H1 (cell line): ENCODE measurements around the gene EPB42. TPM values are rescaled to one million over a fixed set of nuclear protein-coding genes. Genes with fewer than 3 reads are reported as not detected.
A peak's percentile ranks its signal among the peaks of the same experiment; 100 is the strongest.

ENCODE experiments used
- CTCF ChIA-PET: fragments of 300-600 bp; sonication (Branson Sonifier 250); formaldehyde crosslinking; loops from one replicate; lab custom pipeline; 2021; ENCODE audit not compliant: partially characterized antibody; lab: Charles Lee
- POLR2A ChIA-PET: fragments of 300-600 bp; sonication (Branson Sonifier 250); formaldehyde crosslinking; loops from one replicate; lab custom pipeline; 2021; ENCODE audit warnings: inconsistent platforms; ENCODE audit not compliant: partially characterized antibody; lab: Charles Lee
- DNase-seq, 2 experiments: peaks; one replicate each; pipeline versions ENCODE4 v3.0.0 to v3.0.0-alpha.2; 2010 to 2022; ENCODE audit warnings: low spot score in 2 of 2, low read depth in 1 of 2, mixed read lengths in 1 of 2
- FAIRE-seq: peaks from 2 replicates; lab custom pipeline; 2011; peaks lifted over from hg19 to GRCh38; lab: Jason Lieb, UNC
- H2AFZ ChIP-seq: 2 replicates; pipeline ENCODE4 v1.8.1; 2012; ENCODE audit warnings: low read length, inconsistent platforms
- H2AK5ac ChIP-seq: 2 replicates; pipeline ENCODE4 v1.6.1; 2013; ENCODE audit warnings: low read depth, low read length
- H2BK120ac ChIP-seq: replicated peaks from 2 replicates; pipeline ENCODE3; 2013; ENCODE audit warnings: low read depth, low read length, inconsistent platforms
- H2BK12ac ChIP-seq: 2 replicates; pipeline ENCODE4 v1.6.1; 2013; ENCODE audit warnings: low read depth, low read length
- H2BK15ac ChIP-seq: 2 replicates; pipeline ENCODE4 v1.6.1; 2013; ENCODE audit warnings: low read length
- H2BK20ac ChIP-seq: 2 replicates; pipeline ENCODE4 v1.6.1; 2013; ENCODE audit warnings: low read length
- H2BK5ac ChIP-seq: 2 replicates; pipeline ENCODE4 v1.6.1; 2013; ENCODE audit warnings: low read depth, low read length
- H3K14ac ChIP-seq: 2 replicates; pipeline ENCODE4 v1.6.1; 2013; ENCODE audit warnings: inconsistent platforms; ENCODE audit not compliant: insufficient read length
- H3K18ac ChIP-seq: 2 replicates; pipeline ENCODE4 v1.6.1; 2013; ENCODE audit warnings: low read length; ENCODE audit errors: extremely low read depth
- H3K23ac ChIP-seq: 2 replicates; pipeline ENCODE4 v1.6.1; 2013; ENCODE audit warnings: inconsistent platforms; ENCODE audit not compliant: insufficient read length
- H3K23me2 ChIP-seq: 2 replicates; pipeline ENCODE4 v1.6.1; 2013; ENCODE audit warnings: low read depth, low read length
- H3K27ac ChIP-seq: 2 replicates; pipeline ENCODE4 v1.6.1; 2011; ENCODE audit warnings: low read depth, low read length, inconsistent platforms
- H3K27me3 ChIP-seq, 4 experiments: replicated peaks in 1 of 4; 1 replicate in 1 of 4; 2 replicates in 3 of 4; pipeline versions ENCODE4 v1.6.1 to v1.8.1; 2011 to 2013; ENCODE audit warnings: low read length in 3 of 4, mild to moderate bottlenecking in 3 of 4, inconsistent platforms in 2 of 4, mixed read lengths in 2 of 4, moderate library complexity in 1 of 4; ENCODE audit not compliant: control insufficient read depth in 3 of 4, insufficient read depth in 3 of 4; ENCODE audit errors: extremely low read depth in 1 of 4
- H3K36me3 ChIP-seq, 4 experiments: 2 replicates each; pipeline versions ENCODE4 v1.6.1 to v1.8.1; 2011 to 2013; ENCODE audit warnings: mild to moderate bottlenecking in 4 of 4, low read length in 3 of 4, moderate library complexity in 2 of 4, control low read depth in 1 of 4, inconsistent platforms in 1 of 4; ENCODE audit not compliant: insufficient read depth in 4 of 4, control insufficient read depth in 2 of 4
- H3K4ac ChIP-seq: replicated peaks from 2 replicates; pipeline ENCODE3; 2013; ENCODE audit warnings: low read length, low read depth, mixed read lengths, inconsistent platforms; ENCODE audit not compliant: insufficient read length
- H3K4me1 ChIP-seq, 4 experiments: replicated peaks in 1 of 4; 1 replicate in 1 of 4; 2 replicates in 3 of 4; pipeline versions ENCODE4 v1.6.1 to v1.8.1; 2011 to 2013; ENCODE audit warnings: low read length in 3 of 4, inconsistent platforms in 2 of 4, mixed read lengths in 1 of 4; ENCODE audit not compliant: insufficient read depth in 4 of 4, control insufficient read depth in 3 of 4
- H3K4me2 ChIP-seq, 2 experiments: 2 replicates each; pipeline versions ENCODE4 v1.6.1 to v1.8.1; 2011 to 2013; ENCODE audit warnings: low read depth in 2 of 2, low read length in 2 of 2, control low read depth in 1 of 2, inconsistent platforms in 1 of 2, mild to moderate bottlenecking in 1 of 2; ENCODE audit not compliant: insufficient read depth in 1 of 2
- H3K4me3 ChIP-seq, 4 experiments: fragments of 200-600, 300-600 bp in 1 of 4; sonication (generic), shearing (Covaris generic), sonication (Bioruptor Twin) in 1 of 4; 2 replicates each; pipeline versions ENCODE4 v1.5.1 to v1.8.1; 2011 to 2016; ENCODE audit warnings: low read length in 4 of 4, low read depth in 3 of 4, control low read depth in 2 of 4, inconsistent platforms in 2 of 4, mild to moderate bottlenecking in 2 of 4, mixed read lengths in 1 of 4, moderate library complexity in 1 of 4; ENCODE audit not compliant: insufficient read depth in 2 of 4; ENCODE audit errors: extremely low read depth in 1 of 4
- H3K56ac ChIP-seq: replicated peaks from 2 replicates; pipeline ENCODE3; 2013; ENCODE audit warnings: low read depth, mild to moderate bottlenecking, mixed read lengths, low read length, inconsistent platforms; ENCODE audit not compliant: insufficient read length
- H3K79me1 ChIP-seq: 2 replicates; pipeline ENCODE4 v1.6.1; 2013; ENCODE audit warnings: low read depth, low read length, control low read depth
- H3K79me2 ChIP-seq, 2 experiments: 2 replicates each; pipeline versions ENCODE4 v1.6.1 to v1.8.1; 2012 to 2013; ENCODE audit warnings: low read length in 2 of 2, mild to moderate bottlenecking in 2 of 2, inconsistent platforms in 1 of 2; ENCODE audit not compliant: insufficient read depth in 2 of 2, control insufficient read depth in 1 of 2
- H3K9ac ChIP-seq, 4 experiments: replicated peaks in 1 of 4; 1 replicate in 1 of 4; 2 replicates in 3 of 4; pipeline versions ENCODE4 v1.6.1 to v1.8.1; 2011 to 2013; ENCODE audit warnings: low read depth in 3 of 4, low read length in 3 of 4, control low read depth in 2 of 4, mild to moderate bottlenecking in 2 of 4, moderate library complexity in 2 of 4, inconsistent platforms in 1 of 4; ENCODE audit errors: extremely low read depth in 1 of 4
- H3K9me3 ChIP-seq, 2 experiments: 2 replicates each; pipeline versions ENCODE4 v1.6.1 to v1.8.1; 2012 to 2013; ENCODE audit warnings: mild to moderate bottlenecking in 2 of 2, moderate library complexity in 2 of 2, control low read depth in 1 of 2, inconsistent platforms in 1 of 2, low read depth in 1 of 2, low read length in 1 of 2, mixed read lengths in 1 of 2; ENCODE audit not compliant: insufficient read depth in 2 of 2
- H4K20me1 ChIP-seq, 2 experiments: replicated peaks in 1 of 2; 2 replicates each; pipeline versions ENCODE3 to v1.8.1; 2011 to 2013; ENCODE audit warnings: inconsistent platforms in 2 of 2, low read length in 2 of 2, mild to moderate bottlenecking in 1 of 2; ENCODE audit not compliant: insufficient read depth in 2 of 2, control insufficient read depth in 1 of 2
- H4K5ac ChIP-seq: 2 replicates; pipeline ENCODE4 v1.6.1; 2013; ENCODE audit warnings: low read length, low read depth, mixed read lengths, inconsistent platforms; ENCODE audit not compliant: insufficient read length
- H4K8ac ChIP-seq: 2 replicates; pipeline ENCODE4 v1.8.0; 2013; ENCODE audit warnings: mild to moderate bottlenecking, moderate library complexity, low read length, inconsistent platforms; ENCODE audit not compliant: insufficient read depth; ENCODE audit errors: extremely low read depth
- H4K91ac ChIP-seq: replicated peaks from 2 replicates; pipeline ENCODE3; 2013; ENCODE audit warnings: low read length, mixed read lengths, inconsistent platforms; ENCODE audit not compliant: insufficient read length
- BACH1 ChIP-seq: IDR thresholded peaks from 2 replicates; pipeline ENCODE4 v1.6.1; 2012; ENCODE audit warnings: low read length, improper control_type of control experiment
- POLR2A ChIP-seq, 2 experiments: IDR thresholded peaks; 1 replicate in 1 of 2; 2 replicates in 1 of 2; pipeline ENCODE4 v1.6.1; 2011; ENCODE audit warnings: low read depth in 2 of 2, low read length in 2 of 2, mild to moderate bottlenecking in 2 of 2; ENCODE audit errors: control extremely low read depth in 1 of 2
- WGBS, 2 experiments: shearing (Covaris generic) in 1 of 2; methylation state at CpG; one replicate each; pipeline versions ENCODE4 v1.1.6 to v1.1.7; 2013 to 2015; ENCODE audit warnings: low lambda C conversion rate in 2 of 2, mixed read lengths in 2 of 2, inconsistent platforms in 1 of 2, low coverage in 1 of 2, missing lambda C conversion rate in 1 of 2; ENCODE audit not compliant: insufficient replicate concordance in 2 of 2, insufficient coverage in 1 of 2, insufficient read length in 1 of 2; ENCODE audit errors: extremely low coverage in 1 of 2, missing lambda C conversion rate in 1 of 2; 5-methylcytosine and 5-hydroxymethylcytosine counted together
- polyA plus RNA-seq, 7 experiments: library from polyadenylated mRNA; depleted of rRNA in 3 of 7; stranded (reverse) in 5 of 7; unstranded in 2 of 7; fragments of >200 nt in 5 of 7; fragments of 200-250 nt in 2 of 7; gene quantifications; 1 replicate in 5 of 7; 2 replicates in 1 of 7; 4 replicates in 1 of 7; pipeline versions ENCODE4 v1.2.1 to v1.2.3, GENCODE V29; 2011 to 2013; ENCODE audit warnings: missing spikeins in 2 of 7, mixed read lengths in 2 of 7
- total RNA-seq: library from RNA; stranded (reverse); fragmentation: NEBNext Ultra II Directional; extraction: Animal tissue kit (Norgen Biotek cat#: 25700); gene quantifications from 2 replicates; pipeline ENCODE4 v1.2.1, GENCODE V29; 2021
- TF ChIP-seq, protein P1 (sequence below): IDR thresholded peaks from 2 replicates; pipeline ENCODE4 v1.6.1; 2011; ENCODE audit warnings: low read length, improper control_type of control experiment

The EPB42 gene
- total and polyA plus RNA-seq, 2 of the 8 experiments (the other 6 are each of a cell fraction or from before 2014, with no cell fraction given), result not detected

DNA sequence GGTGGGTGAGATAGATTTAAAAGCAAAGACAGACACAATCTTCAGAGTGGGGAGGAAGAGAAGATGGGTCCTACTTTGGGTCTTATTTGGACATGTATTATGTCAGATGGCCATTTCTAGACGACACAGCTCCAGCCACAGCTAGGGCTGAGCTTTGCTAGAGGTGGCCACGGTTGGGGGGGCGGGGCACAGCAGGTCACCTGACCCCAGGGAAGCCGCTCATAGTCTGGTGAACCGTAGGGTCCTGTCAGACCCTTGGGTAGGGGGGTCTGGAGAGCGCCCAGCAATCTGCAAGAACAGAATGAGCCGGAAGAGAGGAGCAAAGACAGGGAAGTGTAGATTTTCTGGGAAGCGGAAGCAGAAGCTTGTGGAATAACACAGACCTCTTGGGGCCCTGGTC, 6.6 kb downstream of the EPB42 start:
- Histone ChIP-seq H3K4me1 (peaks cover 0 to 3% (median 1%) of the 10 kb centered on the region in 4 experiments; a peak in 3 of 7 replicates), H3K56ac (no peak overlapping the region), H3K23ac (no peak overlapping the region), H3K27ac (no peak overlapping the region), H3K4me2 (no peak overlapping the region), H2BK120ac (no peak overlapping the region), H3K79me1 (no peaks in the 10 kb centered on the region; the same call in 1 of the 2 replicates), H3K27me3 (peaks cover 0 to 2% (median 0%) of the 10 kb centered on the region in 4 experiments; a peak in 2 of 7 replicates), H3K14ac (no peak overlapping the region), H3K4me3 (no peak overlapping the region), H2BK20ac (no peak overlapping the region), H4K20me1 (no peaks in the 10 kb centered on the region), H4K5ac (no peak overlapping the region), H3K9ac (no peak overlapping the region), H3K79me2 (no peaks in the 10 kb centered on the region), H3K23me2 (no peaks in the 10 kb centered on the region), H2AK5ac (no peak overlapping the region), H4K8ac (no peak overlapping the region), H3K4ac (no peak overlapping the region), H2BK5ac (no peak overlapping the region), H2AFZ (peak overlapping the region; percentile 48; the same call in 1 of the 2 replicates), H2BK15ac (no peak overlapping the region), H3K9me3 (no peaks in the 10 kb centered on the region), H3K18ac (no peak overlapping the region), H3K36me3 (no peaks in the 10 kb centered on the region), H4K91ac (no peak overlapping the region), H2BK12ac (no peak overlapping the region)
- TF ChIP-seq, protein P1, sequence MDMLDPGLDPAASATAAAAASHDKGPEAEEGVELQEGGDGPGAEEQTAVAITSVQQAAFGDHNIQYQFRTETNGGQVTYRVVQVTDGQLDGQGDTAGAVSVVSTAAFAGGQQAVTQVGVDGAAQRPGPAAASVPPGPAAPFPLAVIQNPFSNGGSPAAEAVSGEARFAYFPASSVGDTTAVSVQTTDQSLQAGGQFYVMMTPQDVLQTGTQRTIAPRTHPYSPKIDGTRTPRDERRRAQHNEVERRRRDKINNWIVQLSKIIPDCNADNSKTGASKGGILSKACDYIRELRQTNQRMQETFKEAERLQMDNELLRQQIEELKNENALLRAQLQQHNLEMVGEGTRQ, result 0 out of 2 replicates have a peak, but pooled peaks have one; percentile 9
- TF ChIP-seq BACH1 (no peak), POLR2A (IDR thresholded peaks at IDR 0.05; ENCODE audit: control extremely low read depth in 1 of 2, low read depth in 2 of 2, low read length in 2 of 2) (no peak)
- no peak for DNase-seq
- POLR2A ChIA-PET, result interaction anchor here (0.9 kb wide), 1 partner anchor 17 kb away, joined by 4 read pairs; no protein-coding TSS in a partner anchor
- no peak for FAIRE-seq
- CTCF ChIA-PET, result interaction anchor here (1.1 to 9.6 kb wide), 7 partner anchors 8 to 79 kb away, joined by 3 to 109 read pairs (median 14); no protein-coding TSS in a partner anchor
- 72% methylated on average over 8 of the region's 8 CpGs; no CpG with 5 or more reads in 1 of the 2 experiments for WGBS, 2 experiments
